OCI-LY1 (cell line): Measurements from ENCODE around the gene SYNM.

Source experiments
- EZH2 ChIP-seq: fragments of 200-600 bp; sonication (generic), shearing (Covaris generic); IDR thresholded peaks from 2 replicates; pipeline ENCODE4 v1.8.0; 2017; ENCODE audit warnings: borderline replicate concordance, mixed run types, mild to moderate bottlenecking, antibody characterized with exemption, low read length, moderate library complexity, mixed read lengths
- TF ChIP-seq, protein P1 (sequence below): fragments of 200-600 bp; sonication (generic), shearing (Covaris generic); IDR thresholded peaks from 2 replicates; pipeline ENCODE4 v1.5.1; 2017; ENCODE audit warnings: mild to moderate bottlenecking, antibody characterized with exemption, low read length, moderate library complexity, mixed read lengths

DNA sequence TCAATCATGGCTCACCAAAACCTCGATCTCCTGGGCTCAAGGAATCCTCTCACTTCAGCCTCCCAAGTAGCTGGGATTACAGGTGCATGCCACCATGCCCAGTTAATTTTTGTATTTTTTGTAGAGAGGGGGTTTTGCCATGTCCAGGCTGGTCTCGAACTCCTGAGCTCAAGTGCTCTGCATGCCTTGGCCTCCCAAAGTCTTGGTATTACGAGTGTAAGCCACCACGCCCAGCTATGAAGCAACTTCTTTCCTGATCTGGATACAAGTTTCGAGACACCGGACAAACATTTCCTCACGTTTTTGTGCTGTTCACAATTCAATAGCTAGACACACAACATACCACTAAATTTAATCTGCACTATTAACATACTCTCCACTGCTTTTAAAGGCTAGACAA, 3.4 kb upstream of the SYNM start:
- TF ChIP-seq, protein P1, sequence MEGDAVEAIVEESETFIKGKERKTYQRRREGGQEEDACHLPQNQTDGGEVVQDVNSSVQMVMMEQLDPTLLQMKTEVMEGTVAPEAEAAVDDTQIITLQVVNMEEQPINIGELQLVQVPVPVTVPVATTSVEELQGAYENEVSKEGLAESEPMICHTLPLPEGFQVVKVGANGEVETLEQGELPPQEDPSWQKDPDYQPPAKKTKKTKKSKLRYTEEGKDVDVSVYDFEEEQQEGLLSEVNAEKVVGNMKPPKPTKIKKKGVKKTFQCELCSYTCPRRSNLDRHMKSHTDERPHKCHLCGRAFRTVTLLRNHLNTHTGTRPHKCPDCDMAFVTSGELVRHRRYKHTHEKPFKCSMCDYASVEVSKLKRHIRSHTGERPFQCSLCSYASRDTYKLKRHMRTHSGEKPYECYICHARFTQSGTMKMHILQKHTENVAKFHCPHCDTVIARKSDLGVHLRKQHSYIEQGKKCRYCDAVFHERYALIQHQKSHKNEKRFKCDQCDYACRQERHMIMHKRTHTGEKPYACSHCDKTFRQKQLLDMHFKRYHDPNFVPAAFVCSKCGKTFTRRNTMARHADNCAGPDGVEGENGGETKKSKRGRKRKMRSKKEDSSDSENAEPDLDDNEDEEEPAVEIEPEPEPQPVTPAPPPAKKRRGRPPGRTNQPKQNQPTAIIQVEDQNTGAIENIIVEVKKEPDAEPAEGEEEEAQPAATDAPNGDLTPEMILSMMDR: no peak
- TF ChIP-seq EZH2: no peak
